HEK293T (cell line): Measurements from ENCODE around the gene SIRT5.

Source experiments
- CTCF ChIA-PET: fragments of 350-600 bp; formaldehyde crosslinking; extraction: SDS; loops from one replicate; lab custom pipeline; 2021; ENCODE audit warnings: antibody characterized with exemption, inconsistent platforms; lab: Yijun Ruan, JAX
- POLR2A ChIA-PET: fragments of 350-600 bp; formaldehyde crosslinking; extraction: SDS; loops from one replicate; lab custom pipeline; 2020; ENCODE audit warnings: antibody characterized with exemption, inconsistent platforms; lab: Yijun Ruan, JAX
- DNase-seq: peaks from one replicate; pipeline ENCODE4 v3.0.0; 2012; ENCODE audit warnings: mixed read lengths; ENCODE audit errors: extremely low spot score
- ARNT ChIP-seq: fragments of 450-650 bp; IDR thresholded peaks from 2 replicates; pipeline ENCODE4 v1.6.1; 2017; ENCODE audit warnings: mild to moderate bottlenecking
- BHLHE40 ChIP-seq: fragments of 450-650 bp; IDR thresholded peaks from 2 replicates; pipeline ENCODE4 v1.6.1; 2016; ENCODE audit warnings: mild to moderate bottlenecking, moderate library complexity, borderline replicate concordance
- CTBP1 ChIP-seq: fragments of 450-650 bp; IDR thresholded peaks from 2 replicates; pipeline ENCODE4 v1.6.1; 2016; ENCODE audit warnings: borderline replicate concordance
- ELF4 ChIP-seq: fragments of 450-650 bp; IDR thresholded peaks from 2 replicates; pipeline ENCODE4 v1.6.1; 2017; ENCODE audit warnings: antibody characterized with exemption
- FOXA1 ChIP-seq: fragments of 450-650 bp; IDR thresholded peaks from 2 replicates; pipeline ENCODE4 v1.6.1; 2016; ENCODE audit warnings: mild to moderate bottlenecking
- FOXK2 ChIP-seq: fragments of 450-650 bp; IDR thresholded peaks from 2 replicates; pipeline ENCODE4 v1.6.1; 2016; ENCODE audit warnings: mild to moderate bottlenecking
- FOXM1 ChIP-seq: fragments of 450-650 bp; IDR thresholded peaks from 2 replicates; pipeline ENCODE4 v1.6.1; 2017; ENCODE audit warnings: mild to moderate bottlenecking, borderline replicate concordance
- HDGF ChIP-seq: fragments of 450-650 bp; IDR thresholded peaks from 2 replicates; pipeline ENCODE4 v1.6.1; 2017; ENCODE audit warnings: antibody characterized with exemption, borderline replicate concordance
- L3MBTL2 ChIP-seq: fragments of 450-650 bp; conservative IDR thresholded peaks from 2 replicates; pipeline ENCODE4 v1.6.1; 2016; ENCODE audit warnings: mild to moderate bottlenecking
- LEF1 ChIP-seq: fragments of 450-650 bp; IDR thresholded peaks from 2 replicates; pipeline ENCODE4 v1.6.1; 2017; ENCODE audit warnings: mild to moderate bottlenecking, borderline replicate concordance
- NFRKB ChIP-seq: fragments of 450-650 bp; IDR thresholded peaks from 2 replicates; pipeline ENCODE4 v1.6.1; 2016; ENCODE audit warnings: mild to moderate bottlenecking, moderate library complexity
- SP1 ChIP-seq: fragments of 450-650 bp; IDR thresholded peaks from 2 replicates; pipeline ENCODE4 v1.6.1; 2017
- SUZ12 ChIP-seq: fragments of 450-650 bp; IDR thresholded peaks from 2 replicates; pipeline ENCODE4 v1.6.1; 2016; ENCODE audit warnings: mild to moderate bottlenecking
- TARDBP ChIP-seq: fragments of 450-650 bp; IDR thresholded peaks from 2 replicates; pipeline ENCODE4 v1.6.1; 2016
- ZNF384 ChIP-seq: fragments of 450-650 bp; IDR thresholded peaks from 2 replicates; pipeline ENCODE4 v1.6.1; 2016
- TF ChIP-seq, protein P1 (sequence below): fragments of 450-650 bp; IDR thresholded peaks from 2 replicates; pipeline ENCODE4 v1.6.1; 2016

Gene SIRT5

DNA sequence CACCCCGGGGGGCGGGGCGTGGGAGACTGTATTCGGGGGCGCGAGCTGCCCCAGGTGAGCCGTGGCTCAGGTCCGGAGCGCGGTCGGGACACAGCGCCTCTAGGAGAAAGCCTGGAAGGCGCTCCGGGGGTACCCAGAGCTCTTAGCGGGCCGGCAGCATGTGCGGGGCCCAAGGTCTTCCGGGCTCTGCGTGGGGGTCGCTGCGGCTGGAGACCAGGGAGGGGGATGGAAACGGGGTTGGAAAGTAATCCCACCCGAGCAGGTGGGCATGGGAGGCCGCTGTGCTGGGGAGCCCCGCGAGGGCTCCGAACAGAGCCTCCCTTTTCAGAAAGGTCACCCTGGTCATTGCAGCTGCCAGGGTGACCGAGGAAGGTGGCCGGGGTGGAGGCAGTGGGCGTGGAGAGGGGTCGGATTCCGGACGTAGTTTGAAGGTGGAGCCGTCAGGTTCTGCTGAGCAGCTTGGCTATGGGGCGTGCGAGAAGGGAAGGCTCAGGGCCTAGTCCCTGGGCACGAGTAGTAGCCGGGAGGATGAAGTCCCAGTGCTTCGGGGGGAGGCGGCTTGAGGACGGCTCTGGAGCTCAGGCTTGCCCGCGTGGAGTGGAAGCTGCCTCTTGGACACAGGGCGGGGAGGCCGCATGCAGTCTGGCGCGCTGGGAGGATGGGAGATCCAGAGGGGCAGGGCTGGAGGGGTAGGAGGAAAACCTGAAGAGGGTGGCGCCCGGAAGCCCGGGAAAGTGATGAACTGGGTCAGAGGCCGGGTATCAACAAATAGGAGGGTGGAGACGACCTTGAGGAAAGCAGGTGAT, at the start of gene SIRT5:
Gene SIRT5, plus strand, starts transcription at position 31 of the 806 bp plus-strand sequence. CDS start 9,510 bp downstream, outside the sequence.
- CTCF ChIA-PET, result interaction anchor here (0.5 to 1.9 kb wide), 19 partner anchors 9 to 617 kb away, joined by 3 to 11 read pairs (median 4); partner anchors contain the start of gene NOL7
- peak; percentile 71 for DNase-seq

DNA sequence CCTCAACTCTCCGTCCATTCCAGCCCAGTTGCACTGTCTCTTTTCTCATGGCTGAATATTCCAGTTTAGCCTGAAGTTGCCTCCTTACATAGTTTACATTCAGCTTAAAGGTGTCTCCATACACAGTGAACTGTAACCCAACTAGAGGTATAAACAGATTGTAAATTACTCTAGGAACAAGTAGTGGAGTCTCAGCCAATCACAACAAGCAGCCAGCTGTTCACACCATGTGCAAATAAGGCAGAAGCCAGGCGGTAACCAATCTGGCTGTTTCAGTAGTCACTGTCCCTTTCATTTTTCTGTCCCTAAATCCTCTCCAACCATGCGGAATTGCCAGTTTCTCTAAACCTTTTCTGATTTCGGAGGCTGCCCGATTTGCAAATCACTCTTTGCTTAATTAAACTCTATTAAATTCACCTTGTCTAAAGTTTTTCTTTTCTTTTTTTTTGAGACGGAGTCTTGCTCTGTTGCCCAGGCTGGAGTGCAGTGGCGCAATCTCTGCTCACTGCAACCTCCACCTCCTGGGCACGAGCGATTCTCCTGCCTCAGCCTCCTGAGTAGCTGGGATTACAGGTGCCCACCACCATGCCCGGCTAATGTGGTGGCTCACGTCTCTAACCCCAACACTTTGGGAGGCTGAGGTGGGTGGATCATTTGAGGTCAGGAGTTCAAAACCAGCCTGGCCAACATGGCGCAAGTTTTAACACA, 49.4 kb upstream of the SIRT5 start:
- CTCF ChIA-PET, result no interaction called here
- DNase-seq, result no peak

More for the DNA sequence above, at the start of gene SIRT5:
- POLR2A ChIA-PET, result interaction anchor here (0.6 to 3.1 kb wide), 25 partner anchors 9 to 246 kb away, joined by 3 to 29 read pairs (median 4); partner anchors contain the start of genes NOL7 and TBC1D7
- TF ChIP-seq ARNT (no peak), NFRKB (no peak), TARDBP (peak; percentile 46; the same call in 1 of the 2 replicates), L3MBTL2 (peak; percentile 90), ELF4 (peak; percentile 50), SUZ12 (no peak), CTBP1 (0 out of 2 replicates have a peak, but pooled peaks have one; percentile 29), ZNF384 (no peak)

DNA sequence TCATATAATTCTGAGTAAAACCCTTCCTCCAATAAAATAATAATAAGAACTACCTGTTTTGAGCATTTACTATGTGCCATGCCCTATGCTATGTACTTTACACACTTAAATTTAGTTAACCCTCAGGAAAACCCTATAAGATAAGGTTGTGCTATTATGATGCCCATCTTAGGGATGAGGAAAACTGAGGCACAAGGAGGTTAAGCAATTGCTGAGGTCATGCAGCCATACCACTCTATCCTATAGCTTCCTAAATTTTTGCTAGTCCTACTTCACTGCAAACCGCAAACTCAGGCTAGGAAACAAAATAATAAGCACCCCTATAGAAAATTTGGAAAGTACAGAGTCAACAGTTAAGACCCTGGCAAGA, 48.1 kb upstream of the SIRT5 start:
- TF ChIP-seq, protein P1, sequence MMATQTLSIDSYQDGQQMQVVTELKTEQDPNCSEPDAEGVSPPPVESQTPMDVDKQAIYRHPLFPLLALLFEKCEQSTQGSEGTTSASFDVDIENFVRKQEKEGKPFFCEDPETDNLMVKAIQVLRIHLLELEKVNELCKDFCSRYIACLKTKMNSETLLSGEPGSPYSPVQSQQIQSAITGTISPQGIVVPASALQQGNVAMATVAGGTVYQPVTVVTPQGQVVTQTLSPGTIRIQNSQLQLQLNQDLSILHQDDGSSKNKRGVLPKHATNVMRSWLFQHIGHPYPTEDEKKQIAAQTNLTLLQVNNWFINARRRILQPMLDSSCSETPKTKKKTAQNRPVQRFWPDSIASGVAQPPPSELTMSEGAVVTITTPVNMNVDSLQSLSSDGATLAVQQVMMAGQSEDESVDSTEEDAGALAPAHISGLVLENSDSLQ, result no peak
- TF ChIP-seq ZNF384 (no peak), FOXK2 (no peak), HDGF (no peak), ELF4 (no peak), CTBP1 (no peak), NFRKB (no peak), TARDBP (no peak), ARNT (no peak), SUZ12 (no peak), FOXM1 (no peak), SP1 (no peak), LEF1 (no peak), FOXA1 (no peak), L3MBTL2 (no peak), BHLHE40 (no peak)
- POLR2A ChIA-PET, result no interaction called here
- CTCF ChIA-PET, result no interaction called here
- no peak for DNase-seq

More for the DNA sequence above, 49.4 kb upstream of the SIRT5 start:
- TF ChIP-seq, protein P1, result no peak
- TF ChIP-seq CTBP1 (no peak), TARDBP (no peak), FOXK2 (no peak), ZNF384 (no peak)
- POLR2A ChIA-PET, result no interaction called here

DNA sequence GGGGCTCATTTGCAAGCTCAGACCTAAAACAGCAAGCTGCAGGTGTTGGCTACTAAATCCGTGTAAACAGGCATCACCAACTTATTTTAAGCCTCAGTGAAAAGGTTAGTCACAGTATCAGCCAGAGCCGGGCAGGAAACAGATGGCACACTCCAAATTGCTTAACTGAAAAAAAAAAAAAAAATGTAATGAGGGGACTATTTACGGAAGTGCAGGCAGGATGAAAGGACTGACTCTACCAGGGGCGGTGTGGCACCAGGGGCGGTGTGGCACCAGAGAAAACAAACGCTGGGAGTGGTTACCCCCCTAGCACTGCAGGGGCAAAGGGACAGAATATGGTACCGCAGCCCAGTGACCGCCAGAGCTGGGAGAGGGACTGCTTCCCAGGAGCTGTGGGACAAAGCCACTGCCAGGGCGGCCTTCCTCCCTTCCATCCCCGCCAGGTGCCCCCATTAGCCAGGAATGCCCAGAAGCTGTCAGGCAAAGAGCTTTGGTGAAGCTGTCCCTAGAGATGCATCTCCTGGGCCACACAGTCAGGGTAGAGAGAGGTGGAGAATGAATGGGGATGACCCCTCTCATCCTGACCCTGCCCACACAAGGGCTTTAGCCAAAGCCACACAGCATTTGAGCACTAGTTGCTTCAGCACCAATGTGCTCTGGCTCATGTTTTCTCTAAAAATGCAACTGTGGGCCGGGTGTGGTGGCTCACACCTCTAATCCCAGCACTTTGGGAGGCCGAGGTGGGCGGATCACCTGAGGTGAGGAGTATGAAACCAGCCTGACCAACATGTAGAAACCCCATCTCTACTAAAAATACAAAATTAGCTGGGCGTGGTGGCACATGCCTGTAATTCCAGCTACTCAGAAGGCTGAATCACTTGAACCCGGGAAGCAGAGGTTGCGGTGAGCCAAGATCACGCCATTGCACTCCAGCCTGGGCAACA, 47.4 kb upstream of the SIRT5 start:
- DNase-seq, result no peak
- no peak for TF ChIP-seq FOXA1
- no peak for TF ChIP-seq FOXK2
- no peak for TF ChIP-seq FOXM1
- TF ChIP-seq L3MBTL2, result no peak
- no peak for TF ChIP-seq ZNF384
- no peak for TF ChIP-seq TARDBP
- TF ChIP-seq CTBP1, result no peak
- TF ChIP-seq, protein P1, result no peak
- TF ChIP-seq ELF4, result no peak
- no peak for TF ChIP-seq SUZ12
- TF ChIP-seq NFRKB, result no peak
- ChIA-PET POLR2A (no interaction called here), CTCF (no interaction called here)

DNA sequence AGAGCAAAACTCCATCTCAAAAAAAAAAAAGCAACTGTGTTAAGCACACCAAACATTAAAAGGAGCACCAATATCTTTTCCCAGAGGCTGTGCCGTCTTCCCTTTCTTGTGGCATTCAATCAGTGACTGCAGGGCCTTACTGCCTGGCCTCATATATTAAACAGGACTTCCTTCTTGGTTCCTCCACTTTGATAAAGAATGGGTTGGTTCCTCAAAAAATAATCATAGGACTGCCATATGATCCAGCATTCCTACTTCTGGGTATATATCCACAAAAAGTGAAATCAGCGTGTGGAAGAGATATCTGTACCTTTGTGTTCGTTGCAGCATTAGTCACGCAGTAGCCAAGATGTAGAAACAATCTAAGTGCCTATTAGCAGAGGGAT, 46.7 kb upstream of the SIRT5 start:
- ChIA-PET POLR2A (no interaction called here), CTCF (no interaction called here)
- DNase-seq, result no peak
- TF ChIP-seq CTBP1 (no peak), ELF4 (no peak)
